NCI-H748 (cell line): ENCODE results near the gene VAV3.

ENCODE experiments used
- DNase-seq: peaks from one replicate; lab custom pipeline; 2025; ENCODE audit not compliant: unreplicated experiment; lab: John Stamatoyannopoulos, UW

Gene VAV3

DNA sequence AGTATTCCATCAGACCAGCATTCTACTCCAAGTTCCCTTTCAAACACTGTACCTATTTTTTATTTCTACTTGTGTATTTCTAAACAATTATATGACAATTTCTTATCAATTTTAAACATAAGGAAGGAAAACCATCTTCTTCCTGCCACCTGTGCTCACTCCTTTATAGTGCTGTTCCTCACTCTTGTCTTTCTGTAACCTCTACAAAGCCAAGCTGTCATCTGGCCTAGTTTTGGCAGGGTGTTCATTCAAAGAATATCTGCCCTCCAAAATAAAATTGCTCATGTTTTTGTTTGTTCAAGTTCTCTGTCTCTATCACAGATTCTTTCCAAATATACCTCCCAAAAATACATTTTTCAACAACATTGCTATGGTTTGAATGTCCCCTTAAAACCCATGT, 360.2 kb downstream of the VAV3 start:
- no peak for DNase-seq

DNA sequence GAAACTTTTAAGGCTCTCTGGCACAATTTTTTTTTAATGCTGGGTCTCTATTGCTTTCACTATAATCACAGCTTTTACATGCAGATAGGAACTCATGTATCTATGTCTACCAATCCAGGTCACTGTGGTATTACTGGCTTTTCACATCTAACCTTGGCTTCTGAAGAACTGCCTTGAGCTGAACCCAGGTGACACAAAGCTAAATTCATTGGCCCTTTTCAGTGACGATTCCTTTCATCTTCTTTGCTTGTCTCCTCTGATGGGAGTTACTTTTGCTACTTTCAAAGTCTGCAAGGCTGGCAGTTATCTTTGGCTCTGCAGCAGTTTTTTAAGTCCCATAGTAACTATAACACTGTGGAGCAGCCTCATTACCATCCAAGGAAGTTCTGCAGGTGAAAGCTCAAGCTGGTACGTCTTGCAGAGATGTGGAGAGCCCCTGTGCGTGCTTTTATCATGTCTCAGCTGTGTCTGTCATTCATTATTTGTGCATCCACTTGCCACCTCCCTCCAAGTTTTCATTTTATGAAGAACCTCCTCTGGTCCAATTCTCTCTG, 364.3 kb downstream of the VAV3 start:
- no peak for DNase-seq

- DNase-seq = no peak
Observed at GRCh38 chr1:107599220-107599619, 365.8 kb downstream of the VAV3 start.

DNA sequence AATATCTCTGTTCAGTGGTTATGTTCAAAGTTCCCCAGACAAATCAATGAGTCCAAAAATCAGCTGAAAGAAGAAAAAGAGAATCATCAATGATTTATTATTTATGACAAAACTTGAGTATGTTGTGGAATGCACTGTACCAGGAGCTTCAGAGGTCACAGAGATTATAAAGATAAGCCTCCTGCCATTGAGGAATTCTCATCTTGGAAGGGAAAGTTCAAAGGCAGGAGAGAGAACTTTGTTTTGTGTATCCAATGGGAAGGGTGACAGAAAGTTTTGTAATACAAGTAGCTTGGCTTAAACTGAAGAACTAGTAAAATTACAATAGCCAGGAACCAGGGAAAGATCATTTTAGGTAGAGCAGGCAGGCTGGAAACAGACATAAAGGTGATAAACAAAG, 367.7 kb downstream of the VAV3 start:
- no peak for DNase-seq

DNA sequence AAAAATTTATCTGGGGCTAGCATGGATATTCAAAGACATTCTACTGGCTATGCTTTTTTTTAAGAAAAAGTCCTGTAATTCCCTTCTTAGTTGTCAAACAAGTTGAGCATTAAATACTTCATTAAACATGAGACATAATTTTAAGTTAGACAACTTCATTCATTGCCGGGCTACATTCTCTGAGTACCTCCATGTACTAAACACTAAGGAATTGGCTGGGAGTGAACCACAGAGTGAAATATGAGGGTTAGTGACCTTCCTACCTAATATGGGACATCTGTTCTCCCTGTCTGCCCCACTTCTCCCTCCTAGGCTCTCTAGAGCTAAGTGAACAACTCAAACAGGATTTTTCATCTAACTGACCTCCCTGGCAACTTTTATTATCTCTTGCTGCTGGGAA, 370.4 kb downstream of the VAV3 start:
- DNase-seq = no peak

DNA sequence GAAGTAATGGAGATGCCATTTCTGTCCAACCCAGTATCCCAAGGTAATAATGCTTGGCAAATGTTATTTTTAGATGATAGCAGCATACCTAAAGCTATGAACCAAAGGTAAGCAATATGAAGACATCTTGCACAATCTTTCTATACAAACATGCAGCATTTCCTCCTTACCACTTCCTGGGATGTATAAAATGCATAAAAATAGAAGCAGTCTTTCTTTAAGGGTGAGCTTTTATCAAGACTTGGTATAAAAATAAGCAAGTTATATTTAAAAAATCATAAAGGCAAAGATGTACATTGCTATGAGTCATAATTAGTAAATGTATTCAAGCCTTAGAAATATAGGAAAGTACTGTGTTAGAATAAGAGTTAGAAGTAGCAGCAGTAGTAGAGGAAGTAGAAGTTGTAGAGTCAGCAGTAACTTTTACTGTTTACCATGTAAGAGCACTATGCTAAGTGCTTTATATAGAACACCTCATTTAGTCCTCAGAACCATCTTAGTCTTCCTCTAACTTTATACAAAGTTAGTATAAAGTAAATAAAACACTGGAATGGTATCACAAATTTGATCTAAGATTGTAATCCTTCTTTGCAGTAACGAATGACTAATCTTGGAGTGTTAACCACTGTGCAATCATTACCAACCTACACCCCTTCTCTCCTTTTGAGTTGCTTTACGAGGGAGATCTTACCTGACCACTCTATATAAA, 371.3 kb downstream of the VAV3 start:
- no peak for DNase-seq

DNA sequence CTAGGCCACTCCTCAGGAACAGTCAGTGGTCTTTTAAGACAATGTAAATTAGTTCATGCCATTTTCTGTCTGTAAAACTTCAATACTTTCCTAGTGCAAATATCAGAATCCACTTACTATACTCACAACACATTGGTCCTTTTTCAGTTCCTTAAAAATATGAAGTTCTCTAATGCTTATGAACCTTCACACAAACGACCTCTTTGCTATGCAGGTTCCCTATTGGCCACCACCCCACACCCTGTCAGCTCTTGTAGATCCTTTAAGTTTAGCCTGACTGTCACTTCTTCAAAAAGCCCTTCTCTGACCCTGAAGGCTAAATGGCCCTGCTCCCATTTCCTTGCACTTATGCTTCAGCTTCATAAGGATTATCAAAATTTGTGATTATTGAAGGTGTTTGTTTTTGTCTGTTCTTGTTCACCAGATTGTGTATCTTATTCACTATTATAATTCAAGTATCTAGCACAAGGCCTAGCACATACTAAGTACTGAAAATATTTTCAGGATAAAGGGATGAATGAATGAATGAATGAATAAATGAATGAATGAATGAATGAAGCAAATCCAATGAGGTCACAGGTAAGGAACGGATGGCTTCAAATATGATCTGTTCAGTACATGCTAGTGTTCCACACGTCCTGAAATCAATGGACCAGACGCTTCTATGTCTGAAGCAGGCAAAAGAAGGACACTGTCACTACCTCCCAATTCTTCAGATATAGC, 373.9 kb downstream of the VAV3 start:
- no peak for DNase-seq

DNA sequence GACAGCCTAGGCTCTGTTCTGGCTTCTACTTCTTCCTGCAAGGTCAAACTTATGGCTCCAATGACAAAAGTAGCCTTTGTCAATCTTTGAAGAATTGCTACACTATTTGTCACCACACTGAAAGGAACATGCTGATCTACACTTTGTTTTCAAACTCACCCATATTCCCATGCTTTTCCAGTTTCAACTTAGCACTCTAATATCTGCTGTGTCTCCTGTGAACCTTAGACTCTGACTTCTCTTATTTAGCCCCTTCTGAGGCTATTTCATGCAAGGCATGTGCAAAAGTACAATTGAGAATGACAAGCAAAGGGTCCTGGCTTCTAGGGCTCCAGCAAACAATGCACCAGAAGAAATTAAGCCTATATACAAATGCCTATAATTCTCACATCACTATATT, 374.9 kb downstream of the VAV3 start:
- no peak for DNase-seq

DNA sequence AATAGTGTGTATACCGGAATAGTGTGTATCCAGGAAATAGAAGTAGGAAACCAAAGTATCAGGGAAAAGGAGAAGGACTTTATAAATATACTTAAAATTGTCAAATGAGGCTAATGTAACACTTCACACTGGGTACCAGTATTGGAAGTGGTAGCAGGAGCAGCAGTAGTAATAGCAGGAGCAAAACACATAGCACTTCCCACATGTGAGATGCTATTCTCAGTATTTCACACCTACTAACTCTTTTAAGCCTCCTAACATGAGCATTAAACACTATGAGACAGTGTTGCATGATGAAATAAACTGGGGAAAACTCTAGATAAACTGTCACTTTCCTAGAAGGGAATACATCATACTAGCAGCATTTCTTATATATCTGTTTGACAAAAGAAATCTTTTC, 376.7 kb downstream of the VAV3 start:
- DNase-seq = no peak

DNA sequence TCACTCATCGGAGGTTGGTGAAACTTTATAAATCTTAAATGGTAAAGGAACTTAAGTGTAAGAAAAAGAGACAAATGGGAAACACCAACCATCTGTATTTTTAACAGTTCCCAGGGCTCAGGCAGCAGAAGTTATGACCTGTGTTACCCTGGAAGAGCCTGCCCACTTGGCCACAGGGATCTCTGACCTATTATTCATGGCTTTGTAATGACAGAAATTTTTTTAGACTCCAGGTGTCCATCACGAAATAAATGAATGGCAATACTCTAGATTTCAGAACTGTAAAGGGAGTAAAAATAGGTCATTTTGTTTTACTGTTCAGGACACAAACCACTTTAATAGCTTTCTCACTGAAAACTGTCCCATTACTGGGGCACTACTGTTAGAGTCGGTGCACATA, 389.8 kb downstream of the VAV3 start:
- DNase-seq = no peak

DNA sequence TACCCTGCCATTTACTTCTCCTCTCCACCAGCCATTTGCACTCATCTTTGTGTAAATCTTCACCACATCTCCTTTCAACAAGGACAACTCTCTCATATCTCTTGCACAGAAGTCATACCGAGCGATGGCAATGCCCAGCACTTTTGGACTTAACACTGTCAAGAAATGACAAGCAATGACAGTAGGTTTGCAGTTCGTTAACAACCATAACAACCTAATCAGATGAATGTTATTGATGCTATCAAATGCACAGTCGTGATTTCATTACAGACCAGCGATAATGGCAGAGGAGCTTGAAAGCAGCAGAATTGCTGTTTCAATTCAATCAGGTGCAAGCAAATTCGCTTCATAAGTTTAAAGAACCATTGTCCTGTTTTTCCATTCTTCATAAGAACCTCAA, 390.9 kb downstream of the VAV3 start:
- no peak for DNase-seq

DNA sequence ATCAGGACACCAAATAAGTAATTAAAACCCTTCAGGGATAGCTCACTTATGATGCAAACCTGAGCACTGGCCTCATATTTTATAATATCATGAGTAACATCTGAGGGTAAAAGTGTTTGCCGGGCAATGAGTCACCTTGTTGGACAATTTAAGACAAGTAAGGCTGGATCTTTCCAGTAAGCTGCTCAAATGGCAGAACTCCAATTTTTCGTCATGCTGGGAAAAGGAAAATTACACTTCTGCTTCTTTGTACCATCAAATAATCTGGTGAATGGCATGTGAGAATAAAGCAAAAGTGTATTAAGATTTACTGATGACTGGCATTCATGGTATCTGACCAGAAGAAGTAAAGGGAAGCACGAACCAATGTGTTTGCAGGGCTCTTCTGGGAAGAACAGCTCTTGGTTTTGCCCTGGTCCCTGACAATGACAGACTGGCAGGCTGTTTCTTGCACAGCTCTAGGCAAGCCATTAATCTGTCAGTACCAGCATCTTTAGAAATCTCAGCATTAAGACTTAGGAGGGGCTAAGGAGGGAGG, 392.2 kb downstream of the VAV3 start:
- no peak for DNase-seq

DNA sequence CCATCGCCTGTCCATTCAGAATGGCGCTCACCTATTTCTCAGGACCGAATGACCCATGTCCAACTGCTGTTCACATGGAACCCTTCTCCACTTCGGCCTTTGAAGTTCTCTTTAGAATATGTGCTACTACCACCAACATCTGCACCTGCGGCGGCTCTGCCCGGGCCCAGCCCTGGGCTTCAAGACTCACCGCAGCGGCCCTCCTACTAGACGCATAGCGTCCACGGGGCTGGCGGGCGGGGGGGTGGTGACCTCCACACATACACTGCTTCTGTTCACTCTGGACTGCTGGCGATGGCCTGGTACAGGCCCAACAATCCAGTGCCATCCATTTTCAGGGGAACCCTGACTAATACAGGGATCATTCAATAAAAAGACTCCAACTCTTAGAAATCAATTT, 394.2 kb downstream of the VAV3 start:
- DNase-seq = no peak

GRCh38 chr1:107563441-107563840, 401.5 kb downstream of the VAV3 start:
- DNase-seq = no peak

DNA sequence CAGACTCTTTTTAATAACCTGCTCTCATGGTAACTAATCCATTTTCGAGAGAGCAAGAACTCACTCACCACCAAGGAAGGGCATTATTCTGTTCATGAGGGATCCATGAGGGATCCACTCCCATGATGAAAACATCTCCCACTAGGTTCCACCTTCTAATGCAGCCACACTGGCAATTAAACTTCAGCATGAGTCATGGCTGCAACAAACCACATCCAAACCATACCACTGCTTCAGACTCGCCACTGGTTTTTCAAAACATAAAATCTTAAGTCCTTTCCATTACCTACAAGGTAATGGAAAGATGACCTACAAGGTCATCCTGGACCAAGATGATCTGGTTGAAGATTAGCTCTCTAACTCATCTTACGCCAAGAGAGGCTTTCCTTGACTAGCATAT, 405.1 kb downstream of the VAV3 start:
- no peak for DNase-seq

DNA sequence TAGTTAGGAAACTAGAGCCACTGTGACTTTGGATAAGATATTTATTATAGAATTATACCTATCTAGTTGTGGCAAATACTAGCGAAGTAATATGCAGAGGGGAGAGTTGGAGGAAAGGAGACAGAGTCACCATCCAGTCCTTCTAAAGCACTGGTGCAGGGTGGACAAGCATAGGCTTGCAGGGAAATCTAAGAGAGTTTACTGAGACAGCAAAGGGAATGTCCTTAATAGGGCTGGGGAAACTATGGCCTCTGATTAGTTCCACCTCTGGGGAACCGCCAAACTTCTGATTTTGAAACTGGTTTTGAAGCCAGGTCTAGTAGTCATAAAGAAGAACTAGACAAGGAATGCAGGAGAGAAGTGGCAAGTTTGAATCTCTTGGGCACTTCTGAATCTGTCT, 407.9 kb downstream of the VAV3 start:
- no peak for DNase-seq

DNA sequence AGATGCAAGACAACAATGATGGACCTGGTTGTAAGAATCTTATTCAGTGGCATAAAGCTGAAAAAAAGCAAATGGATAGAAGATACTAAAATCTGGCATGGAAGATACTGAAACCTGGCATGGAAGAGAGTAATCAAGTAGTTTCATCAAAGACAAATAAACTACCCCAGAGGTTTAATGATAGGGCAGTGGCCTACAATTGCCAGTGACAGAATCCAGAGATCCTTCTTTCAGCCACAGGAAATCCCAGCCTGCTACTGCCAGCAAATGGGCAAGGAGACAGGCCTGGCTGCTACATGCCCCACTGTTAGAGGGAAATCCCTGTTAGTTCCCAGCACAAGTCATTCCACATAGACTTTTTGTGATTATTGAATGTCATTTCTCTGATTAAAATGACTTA, 409.4 kb downstream of the VAV3 start:
- DNase-seq = no peak

DNA sequence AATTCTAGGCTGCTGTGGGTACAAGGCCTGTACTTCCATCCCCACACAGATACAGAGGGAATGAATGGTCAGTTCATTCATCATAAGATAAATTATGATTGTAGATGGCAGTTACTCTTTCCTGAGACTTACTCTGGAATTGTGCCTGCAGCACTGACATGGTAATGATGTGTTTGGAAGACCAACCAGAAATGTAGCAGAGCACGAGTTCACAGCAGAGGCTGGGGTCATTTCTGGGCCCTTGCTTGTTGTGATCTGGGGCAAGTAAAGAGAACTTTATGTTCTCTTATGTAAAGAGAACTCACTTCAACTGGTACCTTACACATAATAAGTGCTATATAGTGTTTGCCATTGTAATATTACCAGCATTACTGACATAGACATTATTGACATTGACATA, 412.2 kb downstream of the VAV3 start:
- no peak for DNase-seq

GRCh38 chr1:107551456-107551855, 413.5 kb downstream of the VAV3 start:
- DNase-seq = no peak

DNA sequence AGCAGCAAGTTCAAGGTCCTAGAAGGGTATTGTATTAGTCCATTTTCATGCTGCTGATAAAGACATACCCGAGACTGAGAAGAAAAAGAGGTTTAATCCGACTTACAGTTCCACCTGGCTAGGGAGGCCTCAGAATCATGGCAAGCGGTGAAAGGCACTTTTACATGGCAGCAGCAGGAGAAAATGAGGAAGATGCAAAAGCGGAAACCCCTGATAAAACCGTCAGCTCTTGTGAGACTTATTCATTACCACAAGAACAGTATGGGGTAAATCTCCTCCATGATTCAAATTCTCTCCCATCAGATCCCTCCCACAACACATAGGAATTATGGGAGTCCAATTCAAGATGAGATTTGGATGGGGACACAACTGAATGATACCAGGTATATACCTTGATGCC, 414.6 kb downstream of the VAV3 start:
- DNase-seq = no peak

DNA sequence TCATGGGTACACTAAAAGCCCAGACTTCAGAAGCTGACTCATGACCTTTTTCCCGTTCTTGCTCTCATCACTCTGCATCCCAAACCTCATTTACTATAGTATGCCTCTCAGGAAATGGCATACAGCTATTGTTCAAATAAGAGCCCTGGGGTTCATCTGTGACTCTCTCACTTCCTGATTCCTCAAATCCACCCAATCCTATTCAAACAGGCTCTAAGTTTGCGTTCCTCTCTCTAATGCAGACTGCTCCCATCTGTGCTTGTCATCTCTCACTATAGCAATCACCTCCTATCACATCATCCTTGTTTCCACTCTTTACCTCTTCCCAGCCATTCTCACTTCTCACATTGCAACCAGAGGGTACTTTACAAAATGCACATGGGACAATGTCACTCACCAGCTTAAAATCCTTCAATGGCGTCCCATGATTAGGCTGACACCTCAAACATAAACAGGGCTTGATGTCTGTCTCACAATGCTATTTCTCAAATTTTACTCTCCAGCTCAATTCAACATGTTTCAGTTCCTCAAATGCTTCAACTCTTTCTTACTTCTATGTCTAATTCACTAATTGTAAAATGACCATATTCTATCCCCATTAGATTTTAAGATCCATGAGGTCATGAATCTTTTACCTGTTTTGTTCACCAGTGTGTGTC, 415.7 kb downstream of the VAV3 start:
- no peak for DNase-seq

- no peak for DNase-seq
Observed at GRCh38 chr1:107548276-107548675, 416.7 kb downstream of the VAV3 start.
